Stimulated activated CD8-positive, alpha-beta memory T cell treated with anti-CD3 and anti-CD28 coated beads, Interleukin-15, amount 100 ng/mL, for 4 hours (primary cell): ENCODE data around the gene UST.
A peak's percentile ranks its signal among the peaks of the same experiment; 100 is the strongest.
"Not testable (repeated sequence)": the region's sequence is repeated elsewhere in the genome, so short reads cannot be mapped to it uniquely, and the experiment has no call there.

Experiments
- DNase-seq, 2 donors: peaks; one replicate each; pipeline ENCODE4 v3.0.0-alpha.2; 2020; ENCODE audit warnings: low read depth in 2 of 2

UST gene

GRCh38 chr6:149006236-149006635 lies 259.4 kb downstream of the UST start:
- not testable (repeated sequence) for DNase-seq

- DNase-seq: no peak
Measured at GRCh38 chr6:149006671-149007070, 259.8 kb downstream of the UST start.

GRCh38 chr6:149007846-149008245 lies 261.0 kb downstream of the UST start:
- no peak for DNase-seq

- DNase-seq: no peak
Measured at GRCh38 chr6:149008741-149009140, 261.9 kb downstream of the UST start.

- DNase-seq: no peak
Measured at GRCh38 chr6:149012040-149012545, 265.3 kb downstream of the UST start.

GRCh38 chr6:149013586-149014344 lies 266.9 kb downstream of the UST start:
- DNase-seq: no peak

- DNase-seq: no peak
Measured at GRCh38 chr6:149014631-149015534, 268.1 kb downstream of the UST start.

GRCh38 chr6:149015535-149016525 lies 269.0 kb downstream of the UST start:
- no peak for DNase-seq

- no peak for DNase-seq
Measured at GRCh38 chr6:149016716-149017115, 269.9 kb downstream of the UST start.

GRCh38 chr6:149020319-149020718 lies 273.5 kb downstream of the UST start:
- no peak for DNase-seq

GRCh38 chr6:149024361-149024760 lies 277.5 kb downstream of the UST start:
- no peak for DNase-seq

- DNase-seq: no peak
Measured at GRCh38 chr6:149025061-149025460, 278.2 kb downstream of the UST start.

GRCh38 chr6:149026530-149026942 lies 279.7 kb downstream of the UST start:
- no peak for DNase-seq

GRCh38 chr6:149027484-149027883 lies 280.7 kb downstream of the UST start:
- no peak for DNase-seq

GRCh38 chr6:149028767-149029405 lies 282.1 kb downstream of the UST start:
- DNase-seq: peak in 1 of 2 donors; percentile 41

- no peak for DNase-seq
Measured at GRCh38 chr6:149031201-149031858, 284.5 kb downstream of the UST start.

GRCh38 chr6:149031859-149032598 lies 285.2 kb downstream of the UST start:
- no peak for DNase-seq

- DNase-seq: peak in 1 of 2 donors; percentile 32
Measured at GRCh38 chr6:149032599-149033405, 286.0 kb downstream of the UST start.

GRCh38 chr6:149033454-149033853 lies 286.6 kb downstream of the UST start:
- DNase-seq: no peak
